ENCODE results near the gene ANKRD33B.

ANKRD33B gene

DNA sequence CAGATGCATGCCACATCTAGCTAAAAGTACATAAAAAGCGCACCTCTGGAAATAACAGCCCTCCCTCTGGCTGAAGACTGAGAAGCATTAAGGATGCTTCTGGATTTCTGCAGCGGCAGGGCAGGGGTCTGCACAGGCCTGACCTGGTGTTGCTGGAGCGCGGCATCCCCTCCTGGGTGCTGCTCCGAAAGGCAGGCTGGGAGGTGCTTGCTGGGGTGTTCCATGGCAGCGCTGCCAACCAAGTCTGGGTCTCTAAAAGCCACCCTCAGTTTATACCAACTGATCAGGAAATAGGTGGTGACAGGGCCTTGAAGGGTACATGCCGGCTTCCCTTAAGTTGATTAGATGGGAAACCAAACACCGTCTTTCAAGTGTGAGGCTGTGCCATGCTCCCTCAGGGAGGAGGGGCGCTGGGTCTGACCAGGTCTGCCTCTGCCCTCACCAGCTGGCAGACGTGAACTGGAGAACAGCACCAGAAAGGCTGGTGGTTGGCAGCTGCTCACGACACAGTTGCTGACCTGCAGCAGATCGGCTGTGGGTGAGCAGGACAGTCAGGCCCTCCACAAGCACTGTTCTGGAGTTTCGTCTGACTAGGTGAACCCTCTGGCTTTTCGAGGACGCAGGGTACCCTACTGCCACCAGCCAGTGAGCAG is 115.6 kb downstream of the ANKRD33B start:
- peak; percentile 52 to 91 for DNase-seq

DNA sequence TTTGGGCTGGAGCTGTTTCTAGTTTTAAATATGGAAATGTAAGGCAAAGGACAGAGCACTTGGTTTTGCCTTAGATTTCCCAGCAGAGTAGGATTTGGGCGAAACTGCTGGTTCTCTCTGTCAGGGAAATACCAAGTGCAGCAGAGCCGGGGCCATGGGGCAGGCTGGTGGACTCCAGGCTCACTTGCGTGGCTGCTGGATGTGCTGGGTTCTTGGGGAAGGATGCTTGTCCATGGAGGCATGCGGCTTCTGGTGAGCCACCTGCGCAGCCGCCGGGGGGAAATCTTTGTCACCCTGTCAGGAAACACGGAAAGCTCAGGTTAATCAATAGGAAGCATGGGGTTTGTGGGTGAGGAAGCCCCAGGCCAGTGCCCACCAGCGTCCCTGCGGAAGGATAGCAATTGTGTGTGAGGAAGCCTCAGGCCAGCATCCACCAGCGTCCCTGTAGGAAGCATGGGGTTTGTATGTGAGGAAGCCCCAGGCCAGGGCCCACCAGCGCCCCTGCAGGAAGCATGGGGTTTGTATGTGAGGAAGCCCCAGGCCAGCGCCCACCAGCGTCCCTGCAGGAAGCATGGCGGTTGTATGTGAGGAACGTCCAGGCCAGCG is 117.1 kb downstream of the ANKRD33B start:
- DNase-seq = no peak

DNA sequence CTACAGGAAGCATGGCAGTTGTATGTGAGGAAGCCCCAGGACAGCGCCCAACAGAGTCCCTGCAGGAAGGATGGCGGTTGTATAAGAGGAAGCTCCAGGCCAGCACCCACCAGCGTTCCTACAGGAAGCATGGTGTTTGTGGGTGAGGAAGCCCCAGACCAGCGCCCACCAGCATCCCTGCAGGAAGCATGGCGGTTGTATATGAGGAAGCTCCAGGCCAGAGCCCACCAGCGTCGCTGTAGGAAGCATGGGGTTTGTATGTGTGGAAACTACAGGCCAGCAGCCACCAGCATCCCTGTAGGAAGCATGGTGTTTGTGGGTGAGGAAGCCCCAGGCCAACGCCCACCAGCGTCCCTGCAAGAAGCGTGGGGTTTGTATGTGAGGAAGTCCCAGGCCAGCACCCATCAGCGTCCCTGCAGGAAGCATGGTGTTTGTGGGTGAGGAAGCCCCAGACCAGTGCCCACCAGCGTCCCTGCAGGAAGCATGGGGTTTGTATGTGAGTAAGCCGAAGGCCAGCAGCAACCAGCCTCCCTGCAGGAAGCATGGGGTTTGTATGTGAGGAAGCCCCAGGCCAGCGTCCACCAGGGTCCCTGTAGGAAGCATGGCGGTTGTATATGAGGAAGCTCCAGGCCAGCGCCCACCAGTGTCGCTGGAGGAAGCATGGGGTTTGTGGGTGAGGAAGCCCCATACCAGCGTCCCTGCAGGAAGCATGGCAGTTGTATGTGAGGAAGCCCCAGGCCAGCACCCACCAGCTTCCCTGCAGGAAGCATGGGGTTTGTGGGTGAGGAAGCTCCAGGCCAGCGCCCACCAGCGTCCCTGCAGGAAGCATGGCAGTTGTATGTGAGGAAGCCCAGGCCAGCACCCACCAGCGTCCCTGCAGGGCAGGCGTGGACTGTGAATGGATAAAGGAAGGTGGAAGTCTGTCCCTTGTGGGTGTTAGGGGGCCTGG is 118.1 kb downstream of the ANKRD33B start:
- DNase-seq = no peak

DNA sequence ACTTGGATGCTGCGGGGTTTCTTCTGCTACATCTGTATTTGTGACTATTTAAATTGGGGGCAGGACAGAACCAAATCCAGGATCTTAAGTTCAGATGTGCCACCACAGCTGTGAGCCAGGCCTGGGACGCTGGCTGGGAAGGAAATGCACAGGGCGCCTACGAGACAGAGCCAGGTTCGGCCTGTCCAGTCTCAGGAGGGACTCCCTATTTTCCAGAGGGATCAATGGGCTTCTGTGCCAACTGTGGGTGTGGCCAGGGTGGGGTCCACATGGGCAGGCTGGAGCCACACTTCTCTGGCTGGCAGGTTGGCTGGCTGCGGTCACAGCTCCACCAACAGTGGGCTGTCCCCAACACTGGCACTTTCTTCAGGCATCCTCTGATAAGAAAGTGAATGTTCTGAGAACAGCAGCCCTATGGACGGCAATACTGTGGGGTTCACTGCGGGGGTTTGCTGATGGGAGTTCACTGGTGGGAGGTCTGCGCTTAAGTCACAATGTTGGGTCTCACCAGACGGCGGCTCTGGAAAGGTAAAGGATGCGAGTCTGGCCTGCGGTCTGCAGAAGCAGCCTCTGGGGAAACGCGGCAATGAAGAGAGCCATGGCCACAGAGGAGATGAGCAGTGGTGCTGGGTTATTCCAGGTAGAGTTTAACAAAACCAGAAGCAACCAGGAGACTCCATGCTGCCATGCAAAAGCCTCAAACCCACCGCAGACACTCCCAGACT is 119.1 kb downstream of the ANKRD33B start:
- DNase-seq = no peak

GRCh38 chr5:10684303-10685086 is 120.6 kb downstream of the ANKRD33B start:
- DNase-seq = peak in 1 of 2 experiments; percentile 36

DNA sequence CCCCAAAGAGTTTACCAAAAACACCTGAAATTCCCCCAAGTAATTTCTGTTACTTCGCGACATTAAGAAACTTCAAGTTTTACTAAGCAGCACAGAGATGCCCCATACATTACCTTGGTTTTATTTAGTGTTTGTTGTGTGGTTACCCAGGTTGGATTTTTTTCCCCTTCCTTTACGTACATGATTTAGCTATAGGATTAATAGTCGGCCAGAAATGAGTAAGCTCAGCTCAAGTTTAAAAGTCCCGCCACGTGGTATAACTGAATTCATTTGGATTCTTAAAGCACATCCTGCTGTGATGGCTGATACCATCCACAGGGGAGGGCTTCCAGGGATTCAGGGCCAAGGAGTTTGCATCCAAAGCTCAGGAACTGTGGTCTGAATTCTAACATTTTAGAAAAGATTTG is 121.2 kb downstream of the ANKRD33B start:
- no peak for DNase-seq

DNA sequence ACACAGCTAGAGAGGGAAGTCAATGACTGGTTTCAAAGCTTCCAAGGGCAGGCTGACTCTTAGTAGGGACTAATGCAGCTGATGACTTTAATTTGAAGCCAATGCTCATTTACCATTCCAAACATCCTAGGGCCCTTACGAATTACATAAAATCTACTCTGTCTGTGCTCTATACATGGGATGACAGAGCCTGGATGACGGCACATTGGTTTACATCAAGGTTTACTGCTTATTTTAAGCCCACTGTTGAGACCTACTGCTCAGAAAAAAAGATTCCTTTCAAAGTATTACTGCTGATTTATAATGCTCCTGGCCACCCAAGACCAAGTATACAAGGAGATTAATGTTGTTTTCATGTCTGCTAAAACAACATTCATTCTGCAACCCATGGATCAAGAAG is 123.0 kb downstream of the ANKRD33B start:
- DNase-seq = no peak

GRCh38 chr5:10688651-10689171 is 124.8 kb downstream of the ANKRD33B start:
- no peak for DNase-seq

DNA sequence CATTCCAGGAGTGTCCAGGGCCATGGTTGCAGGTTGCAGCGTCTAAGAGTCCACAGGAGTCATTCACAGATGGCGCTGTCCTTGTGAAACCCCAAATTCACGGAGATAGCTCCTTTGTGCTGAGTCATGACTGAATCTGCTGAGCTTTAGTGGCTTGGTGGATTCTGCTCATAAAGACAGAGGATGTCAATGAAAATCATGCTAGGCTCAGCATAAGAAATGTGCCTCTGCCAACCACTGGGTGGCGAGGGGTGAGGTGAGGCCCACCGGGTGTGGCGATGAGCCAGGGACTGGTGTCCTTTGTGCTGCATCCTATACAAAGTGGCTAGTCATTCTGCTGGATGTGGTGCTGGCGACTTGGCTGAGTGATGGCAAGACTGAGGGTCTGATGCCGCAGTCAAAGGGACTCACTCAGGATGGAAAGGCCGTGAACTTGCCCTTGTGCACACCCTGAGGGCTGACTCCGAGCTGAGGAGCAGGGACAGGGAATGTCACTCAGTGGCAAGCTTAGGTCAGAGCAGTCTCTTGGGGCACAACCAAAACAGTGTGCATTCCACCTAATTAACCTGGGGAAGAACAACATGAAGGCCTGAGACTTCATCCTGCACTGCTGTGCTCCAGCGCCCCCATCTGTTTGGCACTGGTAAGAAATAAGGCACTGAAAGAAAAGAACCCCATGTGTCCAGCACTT is 125.7 kb downstream of the ANKRD33B start:
- DNase-seq = peak; percentile 27 to 62

DNA sequence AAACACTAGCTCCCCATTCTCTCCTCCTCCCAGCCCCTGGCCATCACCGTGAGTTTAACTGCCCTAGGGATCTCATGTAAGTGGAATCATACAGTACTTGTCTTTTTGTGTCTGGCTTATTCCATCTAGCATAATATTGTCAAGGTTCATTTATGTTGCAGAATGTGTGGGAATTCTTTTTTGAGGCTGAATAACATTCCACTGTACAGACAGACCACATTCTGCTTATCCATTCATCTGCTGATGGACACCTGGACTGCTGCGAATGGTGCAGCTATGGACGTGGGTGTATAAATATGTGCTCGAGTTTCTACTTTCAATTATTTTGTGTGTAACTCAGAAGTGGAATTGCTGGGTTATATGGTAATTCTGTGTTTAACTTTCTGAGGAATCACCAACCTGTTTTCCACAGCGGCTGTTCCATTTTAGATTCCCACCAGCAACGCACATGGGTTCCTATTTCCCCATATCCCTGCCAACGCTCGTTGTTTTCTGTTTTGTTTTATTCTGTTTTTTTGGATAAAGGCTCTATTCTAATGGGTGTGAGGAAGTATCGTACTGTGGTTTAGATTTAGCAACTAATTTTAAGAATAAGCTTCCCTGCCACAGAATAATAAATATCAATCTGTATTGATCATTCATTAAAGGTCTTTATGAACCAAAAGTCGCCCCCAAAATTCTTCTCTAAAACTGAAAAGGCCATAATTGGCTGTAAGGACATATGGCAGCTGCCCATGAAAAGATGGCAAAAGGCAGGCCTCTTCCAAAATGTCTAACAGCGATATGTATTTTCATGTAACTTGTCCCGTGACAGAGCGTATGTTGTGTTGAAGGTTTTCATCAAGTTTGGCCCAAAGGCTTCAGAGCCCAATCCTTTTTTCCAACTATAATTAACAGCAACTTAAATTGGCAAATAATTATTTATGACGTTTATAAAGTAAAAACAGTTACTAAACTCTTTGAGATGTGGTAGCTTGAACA is 126.9 kb downstream of the ANKRD33B start:
- DNase-seq = no peak

DNA sequence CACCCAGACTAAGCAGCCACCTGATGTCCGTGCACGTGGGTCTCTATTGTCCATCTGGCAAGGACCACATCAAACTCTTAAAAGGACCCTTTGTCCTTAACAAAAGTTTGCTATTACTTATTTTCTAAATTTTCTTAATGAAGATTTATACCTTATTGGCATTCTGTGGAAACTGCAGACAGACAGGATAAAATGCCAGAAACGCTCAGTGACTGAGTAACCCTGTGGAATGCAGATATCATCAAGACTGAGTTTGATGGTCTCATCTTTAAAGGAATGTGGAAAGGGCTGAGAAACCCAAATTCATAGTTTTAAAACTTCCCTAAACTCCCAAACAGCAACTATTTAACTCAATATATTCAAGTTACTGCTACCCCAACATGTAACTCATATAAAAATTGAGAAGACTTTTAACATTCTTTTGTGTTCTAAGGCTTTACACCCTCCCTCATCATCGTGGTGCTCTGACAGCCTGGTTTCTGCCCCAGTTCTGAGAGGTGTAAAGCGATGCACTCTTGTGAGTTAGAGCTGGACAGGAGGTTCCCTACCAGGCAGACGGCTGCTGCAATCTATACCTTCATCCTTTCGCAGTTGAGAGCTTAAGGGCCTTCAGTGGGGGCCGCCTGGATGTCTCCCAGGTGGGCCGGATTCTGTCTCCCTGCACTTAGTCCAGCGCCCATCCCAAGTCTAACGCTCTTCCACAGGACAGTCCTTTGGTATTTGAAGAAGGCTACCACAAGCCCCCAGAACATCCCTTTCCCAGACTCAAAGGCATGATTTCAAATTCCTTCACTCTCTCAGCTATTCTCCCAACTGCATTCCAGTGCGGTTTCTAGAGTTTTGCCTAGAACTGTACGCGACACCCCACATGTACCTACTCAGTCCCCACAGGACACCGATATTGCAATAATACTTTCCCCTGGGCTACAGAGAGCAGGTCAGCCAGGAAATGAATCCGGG is 128.2 kb downstream of the ANKRD33B start:
- DNase-seq = no peak

DNA sequence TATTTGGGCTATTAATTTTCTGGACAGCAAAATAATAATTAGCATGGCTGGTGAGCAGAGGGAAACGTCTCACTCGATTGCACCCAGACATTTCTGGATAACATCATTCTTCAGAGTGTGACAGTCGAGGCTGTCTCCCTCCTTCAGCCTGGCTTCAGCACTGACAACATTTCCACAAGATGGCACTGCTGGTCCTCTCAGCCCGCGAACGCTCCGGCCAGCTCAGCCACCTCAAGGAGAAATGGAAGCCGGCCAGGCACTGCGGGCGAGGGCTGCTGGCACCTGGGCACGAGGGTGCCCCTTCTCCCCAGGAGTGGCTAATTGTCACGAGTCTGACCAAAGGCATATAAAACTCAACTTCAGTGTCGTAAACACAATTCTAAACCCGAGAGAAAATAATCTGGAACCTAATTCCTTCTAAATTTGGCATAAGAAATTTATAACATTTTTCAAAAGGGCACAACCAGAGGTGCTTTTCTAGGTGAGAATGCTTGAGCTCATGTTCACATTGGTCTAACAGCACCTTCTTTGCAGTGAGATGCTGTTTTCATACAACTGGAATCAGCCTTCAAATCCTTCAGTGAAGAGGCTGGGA is 131.3 kb downstream of the ANKRD33B start:
- DNase-seq = peak; percentile 50 to 80

DNA sequence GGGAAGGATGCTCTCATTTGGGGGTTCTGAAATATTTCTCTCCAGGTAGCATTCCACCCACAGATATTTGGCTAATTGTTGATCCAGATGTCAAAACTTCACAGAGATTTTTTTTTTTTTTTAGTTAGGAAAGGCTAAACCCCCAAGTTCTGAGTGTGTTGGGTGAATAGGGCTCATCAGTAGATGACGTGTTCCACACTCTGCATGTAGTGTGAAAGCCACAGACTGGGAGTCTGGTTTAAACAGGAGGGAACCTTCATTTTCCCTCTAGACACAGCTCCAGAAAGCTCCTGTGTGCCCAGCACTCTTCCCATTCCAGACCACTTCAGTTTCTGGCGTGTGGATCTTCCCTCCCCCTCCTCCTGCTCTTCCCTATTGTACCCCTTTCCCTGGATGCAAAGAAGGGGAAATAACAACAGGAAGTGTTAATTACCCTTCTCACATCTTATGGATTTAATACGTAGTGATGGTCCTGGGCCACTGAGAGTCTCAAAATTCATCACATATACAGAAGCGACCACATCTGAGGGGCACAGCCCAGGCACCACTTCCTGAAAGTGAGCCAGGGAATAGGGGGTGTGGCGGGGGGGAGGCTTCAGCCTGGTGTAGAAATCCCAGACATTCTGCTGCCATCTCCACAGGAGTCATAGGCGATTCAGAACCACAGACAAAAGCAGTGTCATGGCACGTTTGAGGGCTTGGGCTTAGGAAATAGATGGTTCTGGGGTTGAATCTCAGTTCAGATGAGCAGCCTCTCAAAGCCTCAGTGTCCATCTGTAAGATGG is 132.1 kb downstream of the ANKRD33B start:
- no peak for DNase-seq

DNA sequence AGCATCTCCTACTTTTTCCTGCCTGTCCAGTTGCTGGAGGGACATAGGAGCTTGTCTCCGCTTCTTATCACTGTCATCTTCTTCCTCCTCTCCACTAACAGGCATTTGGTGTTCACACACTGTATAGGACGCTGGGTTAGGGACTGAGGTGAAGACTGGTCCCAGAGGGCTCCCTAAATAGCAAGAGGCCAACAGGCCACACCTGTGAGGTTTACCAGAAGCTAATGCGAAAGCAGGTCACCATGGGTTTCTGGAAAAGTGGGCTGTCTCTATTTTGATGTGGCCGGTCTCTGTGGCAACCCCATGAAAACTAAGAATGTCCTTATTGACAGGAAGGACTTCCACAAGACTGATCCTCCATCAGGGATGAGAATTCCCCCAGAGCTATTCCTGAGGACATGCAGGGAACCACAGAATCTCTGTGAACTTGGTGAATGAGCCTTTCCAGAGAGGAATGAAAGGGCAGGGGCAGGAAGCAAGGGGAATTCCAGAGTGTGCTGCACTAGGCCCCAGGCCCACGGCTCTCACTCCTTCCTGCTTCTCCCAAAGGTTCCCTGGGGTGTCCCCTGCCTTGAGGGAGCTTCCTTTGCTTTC is 135.5 kb downstream of the ANKRD33B start:
- DNase-seq = no peak

DNA sequence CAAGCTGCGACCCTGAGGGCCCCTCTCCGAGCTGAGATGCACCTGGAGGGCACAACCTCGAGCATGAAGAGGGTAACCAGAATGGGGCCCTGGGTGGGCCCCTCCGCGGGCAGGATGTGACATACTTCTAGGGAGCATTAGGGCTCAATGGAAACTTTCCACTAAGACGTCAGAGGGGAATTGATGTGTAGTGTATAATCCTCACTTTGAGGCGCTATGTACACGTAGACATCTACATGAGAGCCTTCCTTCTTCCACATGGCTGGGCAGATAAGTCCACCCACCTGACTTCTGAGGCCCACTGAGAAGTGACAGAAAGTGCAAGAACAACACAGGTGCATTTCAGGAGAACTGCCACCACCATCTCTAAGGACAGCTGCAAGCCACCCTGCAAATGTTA is 136.1 kb downstream of the ANKRD33B start:
- no peak for DNase-seq

DNA sequence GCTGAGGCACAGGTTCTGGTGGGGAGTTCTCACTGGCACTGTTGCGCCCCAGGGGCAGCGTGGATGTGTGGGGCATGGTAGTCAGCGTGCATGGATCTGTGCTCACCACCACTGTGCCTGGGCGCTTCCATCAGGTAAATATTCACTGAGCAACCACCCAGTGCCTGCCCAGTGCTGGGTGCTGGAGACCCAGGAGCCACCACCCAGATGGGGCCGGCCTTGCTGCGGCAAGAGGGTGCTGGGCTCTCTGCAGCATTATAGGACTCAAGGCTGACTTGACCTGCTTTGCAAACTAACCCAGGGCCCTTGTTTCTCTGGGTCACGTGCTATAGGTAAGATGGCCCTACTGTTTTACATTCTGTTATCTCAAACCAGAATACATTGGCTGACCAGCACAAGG is 136.6 kb downstream of the ANKRD33B start:
- no peak for DNase-seq

GRCh38 chr5:10701567-10702039 is 137.7 kb downstream of the ANKRD33B start:
- DNase-seq = peak; percentile 9 to 50
